HCT116 (cell line): ENCODE measurements around the gene DNMT3A. TPM values are rescaled to one million over a fixed set of nuclear protein-coding genes. Genes with fewer than 3 reads are reported as not detected.
A peak's percentile ranks its signal among the peaks of the same experiment; 100 is the strongest.

Source experiments
- ATAC-seq: fragments of 200-7000 bp; cut with Tn5 transposase; 2 replicates; pipeline ENCODE4 v1.9.1; 2020; ENCODE audit warnings: mild to moderate bottlenecking, moderate library complexity
- BruUV-seq: library from RNA; stranded (reverse); fragments of 400-500 nt; replicated peaks from 2 replicates; lab custom pipeline; 2021; lab: Mats Ljungman, UMichigan
- CTCF ChIA-PET: fragments of 300-600 bp; sonication (Branson Sonifier 250); formaldehyde crosslinking; loops from one replicate; lab custom pipeline; 2021; ENCODE audit warnings: antibody characterized with exemption; lab: Charles Lee
- POLR2A ChIA-PET: fragments of 300-600, 350-600 bp; sonication (Branson Sonifier 250); formaldehyde crosslinking; loops from one replicate; lab custom pipeline; 2021; ENCODE audit warnings: antibody characterized with exemption; lab: Charles Lee
- RAD21 ChIA-PET, 2 experiments: fragments of 300-600 bp; sonication (Branson Sonifier 250); formaldehyde crosslinking; loops; one replicate each; lab custom pipeline; 2023; ENCODE audit warnings: low total read pairs in 2 of 2; ENCODE audit not compliant: uncharacterized antibody in 2 of 2, unreplicated experiment in 2 of 2, low non-redundant PET in 1 of 2; lab: Charles Lee
- DNase-seq: peaks from one replicate; pipeline ENCODE4 v3.0.0-alpha.2; 2010; ENCODE audit warnings: low read depth, low spot score
- H2AFZ ChIP-seq: fragments of 200-600 bp; shearing (Covaris generic), sonication (generic); 2 replicates; pipeline ENCODE4 v1.6.1; 2017; ENCODE audit warnings: low read depth, mixed run types, mixed read lengths, antibody characterized with exemption, low read length; ENCODE audit not compliant: poor library complexity, severe bottlenecking
- H3K27ac ChIP-seq: 2 replicates; pipeline ENCODE4 v1.5.1; 2012; ENCODE audit warnings: low read depth, low read length
- H3K27me3 ChIP-seq: fragments of 200-600 bp; sonication (generic); 2 replicates; pipeline ENCODE4 v1.6.1; 2016; ENCODE audit warnings: mixed run types, low read length, mixed read lengths; ENCODE audit not compliant: insufficient read depth
- H3K36me3 ChIP-seq, 2 experiments: fragments of 200-500 bp in 1 of 2; fragments of 200-600 bp in 1 of 2; sonication (Bioruptor generic) in 1 of 2; sonication (generic) in 1 of 2; 2 replicates each; pipeline versions ENCODE4 v1.5.1 to v1.6.1; 2014 to 2016; ENCODE audit warnings: low read length in 2 of 2, inconsistent platforms in 1 of 2, mixed read lengths in 1 of 2, mixed run types in 1 of 2; ENCODE audit not compliant: insufficient read depth in 2 of 2, control insufficient read depth in 1 of 2
- H3K4me1 ChIP-seq, 2 experiments: fragments of 200-600 bp in 1 of 2; sonication (generic) in 1 of 2; 2 replicates each; pipeline versions ENCODE4 v1.5.1 to v1.6.1; 2012 to 2017; ENCODE audit warnings: low read length in 2 of 2, inconsistent platforms in 1 of 2, mild to moderate bottlenecking in 1 of 2, mixed read lengths in 1 of 2, mixed run types in 1 of 2, moderate library complexity in 1 of 2; ENCODE audit not compliant: insufficient read depth in 2 of 2, control insufficient read depth in 1 of 2
- H3K4me2 ChIP-seq: fragments of 200-600 bp; sonication (generic); 2 replicates; pipeline ENCODE4 v1.6.1; 2017; ENCODE audit warnings: mixed run types, low read length, mixed read lengths
- H3K4me3 ChIP-seq, 2 experiments: fragments of 200-600 bp in 1 of 2; sonication (generic) in 1 of 2; replicated peaks in 1 of 2; 2 replicates each; pipeline ENCODE4 v1.5.1; 2011 to 2016; ENCODE audit warnings: low read length in 2 of 2, control low read depth in 1 of 2, low read depth in 1 of 2, mild to moderate bottlenecking in 1 of 2, mixed read lengths in 1 of 2, mixed run types in 1 of 2
- H3K79me2 ChIP-seq: fragments of 200-600 bp; sonication (generic); 2 replicates; pipeline ENCODE4 v1.6.1; 2017; ENCODE audit warnings: mild to moderate bottlenecking, mixed run types, low read length, moderate library complexity, mixed read lengths; ENCODE audit not compliant: insufficient read depth
- H3K9ac ChIP-seq: fragments of 200-600 bp; sonication (generic); 2 replicates; pipeline ENCODE4 v1.6.1; 2016; ENCODE audit warnings: low read length, mixed read lengths
- H3K9me2 ChIP-seq: fragments of 200-600 bp; sonication (generic), shearing (Covaris generic); 2 replicates; pipeline ENCODE4 v1.6.1; 2017; ENCODE audit warnings: mixed run types, mild to moderate bottlenecking, moderate library complexity; ENCODE audit not compliant: insufficient read depth
- H3K9me3 ChIP-seq, 2 experiments: fragments of 200-500 bp in 1 of 2; fragments of 200-600 bp in 1 of 2; sonication (Bioruptor generic) in 1 of 2; sonication (generic) in 1 of 2; 2 replicates each; pipeline ENCODE4 v1.6.1; 2014 to 2017; ENCODE audit warnings: low read length in 2 of 2, mixed read lengths in 2 of 2, inconsistent platforms in 1 of 2, low read depth in 1 of 2, mild to moderate bottlenecking in 1 of 2, mixed run types in 1 of 2, moderate library complexity in 1 of 2; ENCODE audit not compliant: control insufficient read depth in 1 of 2, insufficient read depth in 1 of 2
- H4K20me1 ChIP-seq: fragments of 200-600 bp; sonication (generic), shearing (Covaris generic); 2 replicates; pipeline ENCODE4 v1.6.1; 2017; ENCODE audit warnings: mixed run types, mild to moderate bottlenecking, moderate library complexity; ENCODE audit not compliant: insufficient read depth
- ATF3 ChIP-seq: IDR thresholded peaks from 2 replicates; pipeline ENCODE4 v1.6.1; 2012
- CBX3 ChIP-seq: IDR thresholded peaks from 2 replicates; pipeline ENCODE4 v1.6.1; 2012; ENCODE audit warnings: low read depth
- CTCF ChIP-seq, 3 experiments: fragments of 200-600 bp in 1 of 3; sonication (generic) in 1 of 3; IDR thresholded peaks in 2 of 3; conservative IDR thresholded peaks in 1 of 3; 2 replicates each; pipeline ENCODE4 v1.5.1; 2012 to 2017; ENCODE audit warnings: low read depth in 2 of 3, low read length in 2 of 3, antibody characterized with exemption in 1 of 3, borderline replicate concordance in 1 of 3, control low read depth in 1 of 3, mild to moderate bottlenecking in 1 of 3, mixed read lengths in 1 of 3, mixed run types in 1 of 3, moderate library complexity in 1 of 3; ENCODE audit not compliant: insufficient read depth in 1 of 3
- EGR1 ChIP-seq: IDR thresholded peaks from 2 replicates; pipeline ENCODE4 v1.6.1; 2012; ENCODE audit warnings: low read depth
- FOSL1 ChIP-seq: IDR thresholded peaks from 2 replicates; pipeline ENCODE4 v1.6.1; 2012; ENCODE audit warnings: low read depth
- JUND ChIP-seq: IDR thresholded peaks from 2 replicates; pipeline ENCODE4 v1.6.1; 2012
- MAX ChIP-seq: IDR thresholded peaks from 2 replicates; pipeline ENCODE4 v1.6.1; 2012
- POLR2A ChIP-seq: IDR thresholded peaks from 2 replicates; pipeline ENCODE4 v1.7.0; 2011; ENCODE audit warnings: borderline replicate concordance; ENCODE audit not compliant: insufficient read depth, insufficient read length; ENCODE audit errors: extremely low read depth
- POLR2AphosphoS5 ChIP-seq: IDR thresholded peaks from 2 replicates; pipeline ENCODE4 v1.6.1; 2011; ENCODE audit warnings: mild to moderate bottlenecking, low read depth, low read length, moderate library complexity
- SP1 ChIP-seq: IDR thresholded peaks from 2 replicates; pipeline ENCODE4 v1.6.1; 2012; ENCODE audit warnings: low read depth
- TCF7L2 ChIP-seq: IDR thresholded peaks from 2 replicates; pipeline ENCODE4 v1.7.0; 2011; ENCODE audit warnings: borderline replicate concordance, inconsistent platforms; ENCODE audit not compliant: insufficient read depth, insufficient read length; ENCODE audit errors: extremely low read depth
- YY1 ChIP-seq: IDR thresholded peaks from 2 replicates; pipeline ENCODE4 v1.6.1; 2011; ENCODE audit warnings: low read length, low read depth, moderate library complexity, mild to moderate bottlenecking; ENCODE audit not compliant: insufficient replicate concordance; ENCODE audit errors: extremely low read depth
- ZBTB33 ChIP-seq: IDR thresholded peaks from 2 replicates; pipeline ENCODE4 v1.6.1; 2011; ENCODE audit warnings: mild to moderate bottlenecking, low read length, moderate library complexity; ENCODE audit not compliant: insufficient replicate concordance; ENCODE audit errors: extremely low read depth
- intact Hi-C: fragments of 100-400 bp; cut with micrococcal nuclease; formaldehyde crosslinking; loops from 2 replicates; pipeline ENCODE4 v1.10.0; 2022
- total RNA-seq: library from RNA; stranded (reverse); gene quantifications from one replicate; pipeline ENCODE4 v1.2.1, GENCODE V29; 2021; ENCODE audit not compliant: unreplicated experiment

The DNMT3A gene
- total RNA-seq, 1 experiment from 2014 or later, result 14.3 TPM

GRCh38 chr2:25347846-25348245 is 6.1 kb upstream of the DNMT3A start:
- no peaks in the 10 kb centered on the region for H3K27me3 ChIP-seq
- peak overlapping the region; percentile 93 for H2AFZ ChIP-seq
- TF ChIP-seq POLR2A (no peak), JUND (no peak; the same call in 1 of the 2 replicates), TCF7L2 (no peak), FOSL1 (no peak), CBX3 (no peak)
- H3K36me3 ChIP-seq, result no peaks in the 10 kb centered on the region
- H3K4me3 ChIP-seq, result no peak overlapping the region; a peak in 1 of 4 replicates
- ChIA-PET POLR2A (no interaction called here), RAD21 (no interaction called here), CTCF (interaction anchor here (5.0 kb wide), 1 partner anchor 14 kb away, joined by 48 read pairs; no protein-coding TSS in a partner anchor)
- DNase-seq (no peak), ATAC-seq (peak; percentile 38)
- H3K4me1 ChIP-seq, result peaks cover 15 to 26% of the 10 kb centered on the region in 2 experiments
- H3K79me2 ChIP-seq, result no peaks in the 10 kb centered on the region
- peak overlapping the region; percentile 71 for H3K4me2 ChIP-seq
- no TSS peak for BruUV-seq
- H3K9ac ChIP-seq, result no peak overlapping the region
- intact Hi-C loops, result no loop called here
- no peak overlapping the region for H3K27ac ChIP-seq
- H3K9me3 ChIP-seq, result no peaks in the 10 kb centered on the region
- H4K20me1 ChIP-seq, result no peaks in the 10 kb centered on the region
- no peaks in the 10 kb centered on the region for H3K9me2 ChIP-seq

GRCh38 chr2:25347205-25347815 is 5.6 kb upstream of the DNMT3A start:
- Histone ChIP-seq H3K4me1 (peaks cover 15 to 30% of the 10 kb centered on the region in 2 experiments), H3K79me2 (no peaks in the 10 kb centered on the region), H3K9ac (no peak overlapping the region), H4K20me1 (no peaks in the 10 kb centered on the region), H3K27me3 (no peaks in the 10 kb centered on the region), H3K4me2 (peak overlapping the region; percentile 71), H3K9me2 (no peaks in the 10 kb centered on the region), H3K27ac (no peak overlapping the region), H3K9me3 (no peaks in the 10 kb centered on the region), H2AFZ (peak overlapping the region; percentile 93), H3K36me3 (no peaks in the 10 kb centered on the region), H3K4me3 (no peak overlapping the region; a peak in 1 of 4 replicates)
- TF ChIP-seq SP1 (peak; percentile 41; the same call in 1 of the 2 replicates), CTCF (IDR thresholded peaks at IDR 0.05 in 2 of 3, conservative IDR thresholded peaks at IDR 0.05 in 1 of 3; ENCODE audit: borderline replicate concordance in 1 of 3, insufficient read depth in 1 of 3, low read depth in 2 of 3, low read length in 2 of 3) (no peak), TCF7L2 (no peak), JUND (peak; percentile 79), YY1 (peak; percentile 33), EGR1 (peak; percentile 96), ATF3 (no peak; the same call in 1 of the 2 replicates), ZBTB33 (peak; percentile 11), POLR2AphosphoS5 (0 out of 2 replicates have a peak, but pooled peaks have one; percentile 15), CBX3 (peak; percentile 64; the same call in 1 of the 2 replicates), FOSL1 (peak; percentile 78), MAX (peak; percentile 84)
- ATAC-seq, result peak; percentile 82
- BruUV-seq, result no TSS peak
- POLR2A ChIA-PET, result no interaction called here
- intact Hi-C loops, result no loop called here
- CTCF ChIA-PET, result interaction anchor here (5.0 kb wide), 1 partner anchor 15 kb away, joined by 48 read pairs; no protein-coding TSS in a partner anchor
- peak; percentile 32 for DNase-seq
- RAD21 ChIA-PET, result no interaction called here
